Omental fat pad (tissue), 4 donors: Measurements from ENCODE around the gene PDZRN4. TPM values are rescaled to one million over a fixed set of nuclear protein-coding genes. Genes with fewer than 3 reads are reported as not detected.
"Not testable (repeated sequence)": the region's sequence is repeated elsewhere in the genome, so short reads cannot be mapped to it uniquely, and the experiment has no call there.

Source experiments
- ATAC-seq: fragments of 150-250 bp; one replicate; pipeline ENCODE4 v1.9.1; 2016; ENCODE audit warnings: mild to moderate bottlenecking, moderate library complexity; ENCODE audit not compliant: low FRiP score
- DNase-seq: peaks from one replicate; pipeline ENCODE4 v3.0.0-alpha.2; 2019; ENCODE audit warnings: low spot score
- total RNA-seq, 4 donors: library from RNA; depleted of rRNA; stranded (reverse); fragments of >200 nt; gene quantifications; one replicate each; pipeline ENCODE4 v1.1.0, GENCODE V29; 2016
- TF ChIP-seq, protein P1 (sequence below), 3 donors: fragments of 450-650 bp; IDR thresholded peaks; one replicate each; pipeline ENCODE4 v1.5.1; 2016 to 2017; ENCODE audit warnings: antibody characterized with exemption in 3 of 3, mild to moderate bottlenecking in 3 of 3, moderate library complexity in 2 of 3

PDZRN4 gene
- total RNA-seq, 4 donors from 2014 or later, result 1.0 to 9.7 (median 4.3) TPM

DNA sequence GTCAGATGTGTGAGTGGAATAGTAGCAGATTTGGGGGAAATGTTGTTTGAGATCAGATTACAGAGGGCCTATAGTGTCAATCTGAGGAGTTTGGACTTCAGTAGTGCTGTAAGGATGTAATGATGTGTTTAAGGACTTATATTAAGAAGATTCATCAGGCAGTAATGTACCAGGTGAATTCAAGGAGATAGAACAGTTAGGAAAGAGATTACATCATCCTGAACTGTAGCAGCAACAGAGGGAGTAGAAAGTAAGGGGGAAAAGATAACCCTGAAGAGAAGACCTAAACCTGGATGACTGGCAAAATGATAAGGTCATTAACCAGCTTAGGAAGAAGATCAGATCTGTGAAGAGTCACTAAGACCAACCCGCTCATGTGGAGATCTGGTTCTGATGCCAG, 349.4 kb downstream of the PDZRN4 start:
- ATAC-seq (no peak), DNase-seq (no peak)
- TF ChIP-seq, protein P1, sequence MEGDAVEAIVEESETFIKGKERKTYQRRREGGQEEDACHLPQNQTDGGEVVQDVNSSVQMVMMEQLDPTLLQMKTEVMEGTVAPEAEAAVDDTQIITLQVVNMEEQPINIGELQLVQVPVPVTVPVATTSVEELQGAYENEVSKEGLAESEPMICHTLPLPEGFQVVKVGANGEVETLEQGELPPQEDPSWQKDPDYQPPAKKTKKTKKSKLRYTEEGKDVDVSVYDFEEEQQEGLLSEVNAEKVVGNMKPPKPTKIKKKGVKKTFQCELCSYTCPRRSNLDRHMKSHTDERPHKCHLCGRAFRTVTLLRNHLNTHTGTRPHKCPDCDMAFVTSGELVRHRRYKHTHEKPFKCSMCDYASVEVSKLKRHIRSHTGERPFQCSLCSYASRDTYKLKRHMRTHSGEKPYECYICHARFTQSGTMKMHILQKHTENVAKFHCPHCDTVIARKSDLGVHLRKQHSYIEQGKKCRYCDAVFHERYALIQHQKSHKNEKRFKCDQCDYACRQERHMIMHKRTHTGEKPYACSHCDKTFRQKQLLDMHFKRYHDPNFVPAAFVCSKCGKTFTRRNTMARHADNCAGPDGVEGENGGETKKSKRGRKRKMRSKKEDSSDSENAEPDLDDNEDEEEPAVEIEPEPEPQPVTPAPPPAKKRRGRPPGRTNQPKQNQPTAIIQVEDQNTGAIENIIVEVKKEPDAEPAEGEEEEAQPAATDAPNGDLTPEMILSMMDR (IDR thresholded peaks at IDR 0.05), result no peak

DNA sequence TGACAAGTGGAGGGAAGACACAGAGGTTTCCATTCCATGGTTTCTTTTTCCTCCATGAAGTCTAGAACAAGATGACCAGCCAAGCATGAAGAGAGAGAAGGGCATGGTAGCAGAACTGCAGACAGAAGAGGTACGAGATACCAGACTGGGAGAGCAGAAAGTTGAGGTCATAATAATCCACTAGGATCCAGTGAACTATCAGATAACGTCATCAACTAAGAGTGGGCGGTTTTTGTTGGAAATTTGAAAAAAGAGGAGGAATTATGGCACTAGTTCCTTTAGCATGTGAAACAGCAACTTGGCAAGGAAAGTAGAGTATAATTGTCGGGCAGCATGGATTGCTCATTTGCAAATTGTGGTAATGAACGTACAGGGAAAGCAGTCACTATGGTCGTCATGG, 357.6 kb downstream of the PDZRN4 start:
- ATAC-seq (no peak), DNase-seq (no peak)
- TF ChIP-seq, protein P1 (IDR thresholded peaks at IDR 0.05), result no peak

DNA sequence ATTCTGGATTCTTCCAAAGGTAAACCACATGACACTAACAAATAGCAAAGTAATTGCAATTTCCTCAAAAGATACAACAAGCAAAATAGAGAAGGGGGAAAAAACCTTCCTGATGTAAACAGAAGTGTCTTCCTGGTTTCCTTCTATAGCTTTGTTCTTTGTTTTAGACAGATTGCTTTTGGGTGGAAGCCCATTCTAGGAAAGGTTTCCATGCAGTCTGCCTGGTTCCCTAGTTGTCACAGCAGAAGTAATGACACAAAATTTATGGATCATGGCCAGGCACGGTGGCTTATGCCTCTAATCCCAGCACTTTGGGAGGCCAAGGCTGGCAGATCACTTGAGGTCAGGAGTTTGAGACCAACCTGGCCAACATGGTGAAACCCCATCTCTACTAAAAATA, 359.0 kb downstream of the PDZRN4 start:
- not testable (repeated sequence) for DNase-seq, ATAC-seq

DNA sequence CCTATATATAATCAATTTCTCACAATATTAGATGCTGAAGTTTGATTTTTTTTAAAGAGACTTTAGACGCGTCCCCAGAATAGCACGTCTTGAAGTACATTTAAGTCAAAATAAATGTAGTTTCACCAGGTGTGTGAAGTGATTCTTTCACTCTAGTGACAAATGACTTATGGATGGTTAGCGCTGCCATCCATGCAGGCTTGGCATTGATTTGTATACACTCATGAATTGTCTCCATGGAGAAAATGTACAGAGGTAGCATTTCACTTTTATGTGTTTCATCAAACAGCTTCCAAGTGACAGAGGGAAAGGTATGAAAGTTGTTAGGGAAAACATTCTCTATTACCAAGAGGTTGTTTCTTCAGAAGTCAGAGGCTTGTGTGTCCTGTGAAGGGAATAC, 360.8 kb downstream of the PDZRN4 start:
- DNase-seq (no peak), ATAC-seq (no peak)
- TF ChIP-seq, protein P1 (IDR thresholded peaks at IDR 0.05), result no peak

DNA sequence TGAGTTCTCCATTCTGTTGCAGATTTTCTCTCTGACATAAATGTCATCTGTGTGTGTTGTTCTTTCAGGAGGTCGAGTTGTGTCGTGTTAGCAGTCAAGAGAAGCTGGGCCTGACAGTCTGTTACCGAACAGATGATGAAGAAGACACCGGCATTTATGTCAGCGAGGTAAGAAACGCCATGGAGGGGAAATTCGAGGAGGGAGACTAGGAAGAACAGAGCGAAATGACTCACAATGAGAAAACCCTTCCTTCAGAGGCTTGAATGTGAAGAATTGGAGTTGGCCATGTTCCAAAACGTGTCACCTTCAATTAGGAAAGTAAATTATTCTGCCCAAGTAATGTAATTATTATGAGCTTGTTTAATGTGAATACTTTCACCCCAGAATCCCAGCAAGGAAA, 364.5 kb downstream of the PDZRN4 start:
- ATAC-seq, result no peak
- DNase-seq, result no peak
- TF ChIP-seq, protein P1 (IDR thresholded peaks at IDR 0.05), result no peak

DNA sequence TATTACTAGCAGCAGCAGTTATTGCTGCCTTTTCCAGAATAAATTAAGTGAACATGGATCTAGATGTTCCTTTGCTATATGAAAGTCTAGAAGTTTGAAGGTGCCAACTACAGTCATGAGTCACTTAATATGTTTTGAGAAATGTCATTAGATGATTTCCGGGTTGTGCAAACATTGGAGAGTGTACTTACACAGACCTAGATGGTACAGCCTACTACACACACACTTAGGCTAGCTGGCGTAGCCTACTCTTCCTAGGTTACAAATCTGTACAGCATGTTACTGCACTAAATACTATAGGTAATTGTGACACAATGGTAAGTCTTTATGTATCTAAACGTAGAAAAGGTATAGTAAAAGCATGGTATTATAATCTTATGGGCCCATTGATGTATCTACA, 368.1 kb downstream of the PDZRN4 start:
- ATAC-seq (no peak), DNase-seq (no peak)
- TF ChIP-seq, protein P1 (IDR thresholded peaks at IDR 0.05), result no peak

DNA sequence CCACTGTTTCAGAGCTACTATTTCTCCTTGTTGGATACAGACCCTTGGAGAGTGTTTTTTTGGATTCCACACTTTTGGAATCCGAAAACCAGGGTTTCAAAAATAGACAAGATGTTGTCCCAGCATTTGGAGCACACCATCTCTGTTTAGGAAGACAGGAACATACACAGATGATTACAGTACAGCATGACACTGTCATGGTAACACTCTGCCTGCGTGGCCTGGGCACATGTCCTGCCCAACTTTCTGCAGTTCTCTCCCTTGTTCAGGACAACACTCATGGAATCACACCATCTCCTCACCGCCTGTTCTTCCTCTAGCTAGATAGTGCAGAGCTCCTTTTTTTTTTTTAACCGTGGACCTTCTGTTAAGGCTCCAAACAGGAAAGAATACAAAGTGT, 369.2 kb downstream of the PDZRN4 start:
- no peak for ATAC-seq
- TF ChIP-seq, protein P1 (IDR thresholded peaks at IDR 0.05), result no peak
- no peak for DNase-seq

DNA sequence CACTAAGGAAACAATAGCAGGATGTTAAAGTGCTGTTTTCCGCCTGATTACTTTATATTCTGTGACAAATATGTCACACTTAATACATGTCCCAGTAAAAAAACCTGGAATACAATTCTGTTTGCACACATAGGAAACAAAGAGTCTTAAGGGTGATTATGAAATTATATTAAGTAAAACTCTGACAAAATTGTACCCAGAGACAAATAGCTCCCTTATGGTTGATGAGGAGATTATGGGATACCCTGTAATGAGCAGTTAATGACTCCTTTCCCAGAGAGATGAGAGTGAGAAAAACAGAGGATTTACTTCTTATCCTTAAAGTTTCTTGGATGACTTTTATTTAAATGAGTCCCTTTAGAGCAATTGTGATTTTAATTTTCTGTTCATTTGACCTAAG, 370.6 kb downstream of the PDZRN4 start:
- no peak for ATAC-seq
- TF ChIP-seq, protein P1 (IDR thresholded peaks at IDR 0.05), result no peak
- no peak for DNase-seq
